IMR-90 (cell line): ENCODE data around the gene RTCA. TPM values are rescaled to one million over a fixed set of nuclear protein-coding genes. Genes with fewer than 3 reads are reported as not detected.

ENCODE experiments used
- ATAC-seq: fragments of 200-7000 bp; cut with Tn5 transposase; 2 replicates; pipeline ENCODE4 v1.9.1; 2020; ENCODE audit warnings: low read depth, mild to moderate bottlenecking, moderate library complexity
- BruUV-seq: library from RNA; stranded (reverse); fragments of 400-500 nt; replicated peaks from 2 replicates; lab custom pipeline; 2021; lab: Mats Ljungman, UMichigan
- CTCF ChIA-PET: fragments of 300-600 bp; formaldehyde crosslinking; extraction: SDS; loops from one replicate; lab custom pipeline; 2021; ENCODE audit warnings: antibody characterized with exemption; lab: Yijun Ruan, JAX
- POLR2A ChIA-PET: fragments of 300-600 bp; sonication (Branson Sonifier 250); formaldehyde crosslinking; loops from one replicate; lab custom pipeline; 2022; ENCODE audit warnings: antibody characterized with exemption; ENCODE audit not compliant: unreplicated experiment; lab: Charles Lee
- DNase-seq: peaks from one replicate; pipeline ENCODE4 v3.0.0; 2013
- H2AFZ ChIP-seq: replicated peaks from 2 replicates; pipeline ENCODE3; 2013; ENCODE audit warnings: low read length, mild to moderate bottlenecking; ENCODE audit not compliant: poor library complexity
- H2AK5ac ChIP-seq: 2 replicates; pipeline ENCODE4 v1.6.1; 2013; ENCODE audit warnings: low read depth, low read length, inconsistent platforms
- H2AK9ac ChIP-seq: replicated peaks from 2 replicates; pipeline ENCODE3; 2013; ENCODE audit warnings: mild to moderate bottlenecking, low read depth, low read length, moderate library complexity; ENCODE audit not compliant: poor library complexity
- H2BK120ac ChIP-seq: 2 replicates; pipeline ENCODE4 v1.6.1; 2013; ENCODE audit warnings: low read depth, low read length, inconsistent platforms
- H2BK15ac ChIP-seq: 3 replicates; pipeline ENCODE4 v1.6.1; 2013; ENCODE audit warnings: low read depth, low read length, inconsistent platforms
- H2BK20ac ChIP-seq: 2 replicates; pipeline ENCODE4 v1.6.1; 2013; ENCODE audit warnings: low read depth, mild to moderate bottlenecking, inconsistent platforms, low read length, moderate library complexity
- H2BK5ac ChIP-seq: 2 replicates; pipeline ENCODE4 v1.6.1; 2013; ENCODE audit warnings: mild to moderate bottlenecking, low read depth, low read length, inconsistent platforms; ENCODE audit not compliant: poor library complexity, severe bottlenecking
- H3K14ac ChIP-seq: replicated peaks from 2 replicates; pipeline ENCODE4 v1.6.1; 2013; ENCODE audit warnings: low read depth, low read length, inconsistent platforms
- H3K18ac ChIP-seq: 2 replicates; pipeline ENCODE4 v1.6.1; 2013; ENCODE audit warnings: low read depth, low read length, control low read depth
- H3K23ac ChIP-seq: 2 replicates; pipeline ENCODE4 v1.6.1; 2013; ENCODE audit warnings: low read depth, low read length, inconsistent platforms
- H3K27ac ChIP-seq: 2 replicates; pipeline ENCODE4 v1.5.1; 2013; ENCODE audit warnings: mild to moderate bottlenecking, control low read depth, low read length; ENCODE audit not compliant: insufficient read depth
- H3K27me3 ChIP-seq: 2 replicates; pipeline ENCODE4 v1.6.1; 2013; ENCODE audit warnings: low read length; ENCODE audit not compliant: control insufficient read depth, insufficient read depth
- H3K36me3 ChIP-seq: 2 replicates; pipeline ENCODE4 v1.6.1; 2013; ENCODE audit warnings: low read length, mixed read lengths; ENCODE audit not compliant: control insufficient read depth, insufficient read depth
- H3K4ac ChIP-seq: 2 replicates; pipeline ENCODE4 v1.6.1; 2013; ENCODE audit warnings: low read depth, low read length, inconsistent platforms
- H3K4me1 ChIP-seq: 2 replicates; pipeline ENCODE4 v1.6.1; 2013; ENCODE audit warnings: low read length, mixed read lengths; ENCODE audit not compliant: control insufficient read depth, insufficient read depth
- H3K4me2 ChIP-seq: 2 replicates; pipeline ENCODE4 v1.6.1; 2013; ENCODE audit warnings: low read depth, mild to moderate bottlenecking, control low read depth, low read length, moderate library complexity
- H3K4me3 ChIP-seq: 2 replicates; pipeline ENCODE4 v1.5.1; 2013; ENCODE audit warnings: low read depth, mild to moderate bottlenecking, control low read depth, low read length, moderate library complexity; ENCODE audit not compliant: insufficient read depth
- H3K56ac ChIP-seq: 2 replicates; pipeline ENCODE4 v1.6.1; 2013; ENCODE audit warnings: low read length, inconsistent platforms; ENCODE audit not compliant: insufficient read depth; ENCODE audit errors: extremely low read depth
- H3K79me1 ChIP-seq, 2 experiments: 2 replicates each; pipeline ENCODE4 v1.6.1; 2013; ENCODE audit warnings: low read length in 2 of 2, inconsistent platforms in 1 of 2, low read depth in 1 of 2
- H3K9ac ChIP-seq: 2 replicates; pipeline ENCODE4 v1.6.1; 2013; ENCODE audit warnings: low read depth, low read length, control low read depth
- H3K9me1 ChIP-seq: 2 replicates; pipeline ENCODE4 v1.6.1; 2013; ENCODE audit warnings: low read length, inconsistent platforms; ENCODE audit not compliant: insufficient read depth
- H3K9me3 ChIP-seq: 2 replicates; pipeline ENCODE4 v1.6.1; 2013; ENCODE audit warnings: low read length; ENCODE audit not compliant: control insufficient read depth, insufficient read depth
- H4K20me1 ChIP-seq: 2 replicates; pipeline ENCODE4 v1.6.1; 2013; ENCODE audit warnings: low read length, inconsistent platforms; ENCODE audit not compliant: insufficient read depth
- H4K5ac ChIP-seq: 2 replicates; pipeline ENCODE4 v1.6.1; 2013; ENCODE audit warnings: mild to moderate bottlenecking, low read depth, low read length, control low read depth
- H4K8ac ChIP-seq, 2 experiments: 2 replicates each; pipeline ENCODE4 v1.6.1; 2013; ENCODE audit warnings: low read depth in 2 of 2, low read length in 2 of 2, control low read depth in 1 of 2, inconsistent platforms in 1 of 2
- H4K91ac ChIP-seq: 2 replicates; pipeline ENCODE4 v1.6.1; 2013; ENCODE audit warnings: low read depth, low read length, inconsistent platforms; ENCODE audit not compliant: insufficient read depth
- BHLHE40 ChIP-seq: fragments of 150-350 bp; IDR thresholded peaks from 2 replicates; pipeline ENCODE4 v1.6.1; 2016; ENCODE audit warnings: mild to moderate bottlenecking, low read depth, low read length
- CEBPB ChIP-seq: IDR thresholded peaks from 2 replicates; pipeline ENCODE4 v1.6.1; 2012; ENCODE audit warnings: low read depth, low read length, improper control_type of control experiment
- CHD1 ChIP-seq: IDR thresholded peaks from 2 replicates; pipeline ENCODE4 v1.6.1; 2012; ENCODE audit warnings: low read depth, low read length, improper control_type of control experiment
- FOS ChIP-seq: fragments of 150-350 bp; IDR thresholded peaks from 2 replicates; pipeline ENCODE4 v1.6.1; 2016; ENCODE audit warnings: low read depth, low read length
- MAFK ChIP-seq: IDR thresholded peaks from 2 replicates; pipeline ENCODE4 v1.6.1; 2012; ENCODE audit warnings: low read depth, low read length, improper control_type of control experiment
- MAZ ChIP-seq: IDR thresholded peaks from 2 replicates; pipeline ENCODE4 v1.6.1; 2012; ENCODE audit warnings: low read depth, mild to moderate bottlenecking, low read length, improper control_type of control experiment, moderate library complexity, borderline replicate concordance
- NFE2L2 ChIP-seq: fragments of 150-350 bp; IDR thresholded peaks from 2 replicates; pipeline ENCODE4 v1.6.1; 2016; ENCODE audit warnings: low read depth, mild to moderate bottlenecking, low read length
- POLR2A ChIP-seq: IDR thresholded peaks from 2 replicates; pipeline ENCODE4 v1.6.1; 2012; ENCODE audit warnings: mild to moderate bottlenecking, low read depth, low read length
- RAD21 ChIP-seq: IDR thresholded peaks from 2 replicates; pipeline ENCODE4 v1.6.1; 2012; ENCODE audit warnings: low read length, improper control_type of control experiment
- RCOR1 ChIP-seq: IDR thresholded peaks from 2 replicates; pipeline ENCODE4 v1.6.1; 2012; ENCODE audit warnings: mild to moderate bottlenecking, low read length, improper control_type of control experiment; ENCODE audit not compliant: insufficient replicate concordance
- RFX5 ChIP-seq: IDR thresholded peaks from 2 replicates; pipeline ENCODE4 v1.8.0; 2012; ENCODE audit warnings: low read depth, mild to moderate bottlenecking, low read length, moderate library complexity
- SMC3 ChIP-seq: fragments of 150-350 bp; IDR thresholded peaks from 2 replicates; pipeline ENCODE4 v1.6.1; 2016; ENCODE audit warnings: low read depth, mild to moderate bottlenecking, antibody characterized with exemption, low read length, moderate library complexity
- WGBS, 2 experiments: methylation state at CpG; one replicate each; pipeline versions ENCODE4 v1.1.5 to v1.1.7; 2013; ENCODE audit warnings: missing lambda C conversion rate in 2 of 2; ENCODE audit not compliant: insufficient read length in 1 of 2; ENCODE audit errors: extremely low coverage in 2 of 2; 5-methylcytosine and 5-hydroxymethylcytosine counted together
- dilution Hi-C: fragments of 300-500 bp; cut with HindIII; formaldehyde crosslinking; loops from one replicate; pipeline ENCODE4 v1.14.3; 2018; ENCODE audit warnings: low sequenced_read_pairs; ENCODE audit not compliant: unreplicated experiment
- in situ Hi-C: fragments of 300-500 bp; cut with MboI; formaldehyde crosslinking; loops from 3 replicates; pipeline ENCODE4 v1.14.3; 2019; ENCODE audit warnings: low sequenced_read_pairs, inconsistent platforms, mixed read lengths
- intact Hi-C: fragments of 100-400 bp; cut with micrococcal nuclease; formaldehyde crosslinking; loops from 2 replicates; pipeline ENCODE4 v1.10.0; 2022
- polyA plus RNA-seq, 3 experiments: library from polyadenylated mRNA; depleted of rRNA; stranded (reverse); fragments of >200 nt; gene quantifications; 2 replicates each; pipeline ENCODE4 v1.2.3, GENCODE V29; 2012; ENCODE audit warnings: low replicate concordance in 1 of 3
- total RNA-seq: library from RNA; depleted of rRNA; stranded (reverse); fragments of >200 nt; gene quantifications from 2 replicates; pipeline ENCODE4 v1.2.3, GENCODE V29; 2012
- TF ChIP-seq, protein P1 (sequence below): fragments of 150-350 bp; IDR thresholded peaks from 2 replicates; pipeline ENCODE4 v1.6.1; 2016; ENCODE audit warnings: low read depth, mild to moderate bottlenecking, low read length, moderate library complexity, borderline replicate concordance
- TF ChIP-seq, protein P2 (sequence below): fragments of 150-350 bp; IDR thresholded peaks from 2 replicates; pipeline ENCODE4 v1.6.1; 2017; ENCODE audit warnings: mild to moderate bottlenecking, antibody characterized with exemption, low read length, low read depth
- TF ChIP-seq, protein P3 (sequence below): conservative IDR thresholded peaks from 2 replicates; pipeline ENCODE4 v1.5.1; 2012; ENCODE audit warnings: mild to moderate bottlenecking, low read depth, low read length, improper control_type of control experiment

The RTCA gene
- total and polyA plus RNA-seq, 2 of the 4 experiments (the other 2 are of a cell fraction), result 26.9 to 29.6 TPM

GRCh38 chr1:100237091-100237490 lies 28.9 kb upstream of the RTCA start:
- Histone ChIP-seq H3K4me1 (no peaks in the 10 kb centered on the region), H3K18ac (no peak overlapping the region), H3K9me1 (peaks cover 10% of the 10 kb centered on the region), H3K4me3 (no peak overlapping the region), H3K36me3 (peaks cover 13% of the 10 kb centered on the region), H3K4me2 (no peak overlapping the region), H4K8ac (no peak overlapping the region), H3K23ac (no peak overlapping the region), H4K91ac (no peak overlapping the region), H3K27me3 (no peaks in the 10 kb centered on the region), H3K4ac (no peak overlapping the region), H3K27ac (no peak overlapping the region), H2AK5ac (no peak overlapping the region), H3K79me1 (peaks cover 5 to 20% of the 10 kb centered on the region in 2 experiments; a peak in 3 of 4 replicates), H4K5ac (no peak overlapping the region), H3K9me3 (no peaks in the 10 kb centered on the region), H3K14ac (no peak overlapping the region), H4K20me1 (no peaks in the 10 kb centered on the region), H3K56ac (no peak overlapping the region), H2BK120ac (no peak overlapping the region), H2AFZ (no peak overlapping the region), H2BK15ac (no peak overlapping the region), H3K9ac (no peak overlapping the region), H2BK5ac (no peak overlapping the region), H2AK9ac (peak overlapping the region; percentile 57), H2BK20ac (no peak overlapping the region)
- in situ Hi-C loops, result no loop called here
- no TSS peak for BruUV-seq
- intact Hi-C loops, result loop anchor here (10.0 kb wide), 1 partner anchor 92 kb away; no protein-coding TSS in a partner anchor
- TF ChIP-seq CEBPB (no peak), SMC3 (no peak), RFX5 (no peak), NFE2L2 (no peak), POLR2A (no peak), MAFK (no peak), MAZ (no peak), FOS (no peak), RCOR1 (no peak), CHD1 (no peak), RAD21 (no peak), BHLHE40 (no peak)
- TF ChIP-seq, protein P1, sequence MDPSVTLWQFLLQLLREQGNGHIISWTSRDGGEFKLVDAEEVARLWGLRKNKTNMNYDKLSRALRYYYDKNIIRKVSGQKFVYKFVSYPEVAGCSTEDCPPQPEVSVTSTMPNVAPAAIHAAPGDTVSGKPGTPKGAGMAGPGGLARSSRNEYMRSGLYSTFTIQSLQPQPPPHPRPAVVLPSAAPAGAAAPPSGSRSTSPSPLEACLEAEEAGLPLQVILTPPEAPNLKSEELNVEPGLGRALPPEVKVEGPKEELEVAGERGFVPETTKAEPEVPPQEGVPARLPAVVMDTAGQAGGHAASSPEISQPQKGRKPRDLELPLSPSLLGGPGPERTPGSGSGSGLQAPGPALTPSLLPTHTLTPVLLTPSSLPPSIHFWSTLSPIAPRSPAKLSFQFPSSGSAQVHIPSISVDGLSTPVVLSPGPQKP, result no peak
- TF ChIP-seq, protein P2, sequence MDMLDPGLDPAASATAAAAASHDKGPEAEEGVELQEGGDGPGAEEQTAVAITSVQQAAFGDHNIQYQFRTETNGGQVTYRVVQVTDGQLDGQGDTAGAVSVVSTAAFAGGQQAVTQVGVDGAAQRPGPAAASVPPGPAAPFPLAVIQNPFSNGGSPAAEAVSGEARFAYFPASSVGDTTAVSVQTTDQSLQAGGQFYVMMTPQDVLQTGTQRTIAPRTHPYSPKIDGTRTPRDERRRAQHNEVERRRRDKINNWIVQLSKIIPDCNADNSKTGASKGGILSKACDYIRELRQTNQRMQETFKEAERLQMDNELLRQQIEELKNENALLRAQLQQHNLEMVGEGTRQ, result no peak
- TF ChIP-seq, protein P3, sequence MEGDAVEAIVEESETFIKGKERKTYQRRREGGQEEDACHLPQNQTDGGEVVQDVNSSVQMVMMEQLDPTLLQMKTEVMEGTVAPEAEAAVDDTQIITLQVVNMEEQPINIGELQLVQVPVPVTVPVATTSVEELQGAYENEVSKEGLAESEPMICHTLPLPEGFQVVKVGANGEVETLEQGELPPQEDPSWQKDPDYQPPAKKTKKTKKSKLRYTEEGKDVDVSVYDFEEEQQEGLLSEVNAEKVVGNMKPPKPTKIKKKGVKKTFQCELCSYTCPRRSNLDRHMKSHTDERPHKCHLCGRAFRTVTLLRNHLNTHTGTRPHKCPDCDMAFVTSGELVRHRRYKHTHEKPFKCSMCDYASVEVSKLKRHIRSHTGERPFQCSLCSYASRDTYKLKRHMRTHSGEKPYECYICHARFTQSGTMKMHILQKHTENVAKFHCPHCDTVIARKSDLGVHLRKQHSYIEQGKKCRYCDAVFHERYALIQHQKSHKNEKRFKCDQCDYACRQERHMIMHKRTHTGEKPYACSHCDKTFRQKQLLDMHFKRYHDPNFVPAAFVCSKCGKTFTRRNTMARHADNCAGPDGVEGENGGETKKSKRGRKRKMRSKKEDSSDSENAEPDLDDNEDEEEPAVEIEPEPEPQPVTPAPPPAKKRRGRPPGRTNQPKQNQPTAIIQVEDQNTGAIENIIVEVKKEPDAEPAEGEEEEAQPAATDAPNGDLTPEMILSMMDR, result no peak
- CTCF ChIA-PET, result no interaction called here
- dilution Hi-C loops, result no loop called here
- POLR2A ChIA-PET, result no interaction called here
- DNase-seq, result no peak
- no peak for ATAC-seq
- no CpG with 5 or more reads among the region's 3 CpGs for WGBS, 2 experiments
